CD4-positive, alpha-beta T cell treated with Interleukin-2 at 100 ng/mL for 4 hours (primary cell): Measurements from ENCODE around the gene EDIL3.

Experiments
- DNase-seq: peaks from one replicate; pipeline ENCODE4 v3.0.0-alpha.2; 2020; ENCODE audit warnings: low spot score

EDIL3 gene

GRCh38 chr5:83900306-83900705 lies 484.4 kb downstream of the EDIL3 start:
- no peak for DNase-seq

- DNase-seq, result no peak
Measured at GRCh38 chr5:83899326-83899970, 485.2 kb downstream of the EDIL3 start.

- DNase-seq, result no peak
Measured at GRCh38 chr5:83895860-83896259, 488.8 kb downstream of the EDIL3 start.

GRCh38 chr5:83891261-83891660 lies 493.4 kb downstream of the EDIL3 start:
- no peak for DNase-seq
